Activated gamma-delta T cell (primary cell): ENCODE data around the gene SORL1-AS1.
"Not testable (repeated sequence)": the region's sequence is repeated elsewhere in the genome, so short reads cannot be mapped to it uniquely, and the experiment has no call there.

Source experiments
- DNase-seq: peaks from one replicate; lab custom pipeline; 2025; lab: John Stamatoyannopoulos, UW

SORL1-AS1 gene

DNA sequence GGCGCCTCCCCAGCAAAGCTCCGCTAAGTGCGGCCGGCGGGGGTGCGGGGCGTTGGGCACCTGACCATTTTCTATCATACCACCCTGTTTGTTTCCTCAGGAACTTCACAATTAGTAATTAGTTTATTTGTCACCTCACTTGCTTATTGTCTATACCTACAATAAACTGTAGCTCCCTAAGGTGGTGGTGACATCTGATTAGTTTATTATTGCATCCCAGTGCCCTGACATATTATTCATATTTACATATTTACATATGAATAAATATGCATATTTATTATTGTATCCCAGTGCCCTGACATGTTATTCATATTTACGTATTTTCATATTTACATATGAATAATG, 25.4 kb downstream of the SORL1-AS1 start:
- DNase-seq: no peak

DNA sequence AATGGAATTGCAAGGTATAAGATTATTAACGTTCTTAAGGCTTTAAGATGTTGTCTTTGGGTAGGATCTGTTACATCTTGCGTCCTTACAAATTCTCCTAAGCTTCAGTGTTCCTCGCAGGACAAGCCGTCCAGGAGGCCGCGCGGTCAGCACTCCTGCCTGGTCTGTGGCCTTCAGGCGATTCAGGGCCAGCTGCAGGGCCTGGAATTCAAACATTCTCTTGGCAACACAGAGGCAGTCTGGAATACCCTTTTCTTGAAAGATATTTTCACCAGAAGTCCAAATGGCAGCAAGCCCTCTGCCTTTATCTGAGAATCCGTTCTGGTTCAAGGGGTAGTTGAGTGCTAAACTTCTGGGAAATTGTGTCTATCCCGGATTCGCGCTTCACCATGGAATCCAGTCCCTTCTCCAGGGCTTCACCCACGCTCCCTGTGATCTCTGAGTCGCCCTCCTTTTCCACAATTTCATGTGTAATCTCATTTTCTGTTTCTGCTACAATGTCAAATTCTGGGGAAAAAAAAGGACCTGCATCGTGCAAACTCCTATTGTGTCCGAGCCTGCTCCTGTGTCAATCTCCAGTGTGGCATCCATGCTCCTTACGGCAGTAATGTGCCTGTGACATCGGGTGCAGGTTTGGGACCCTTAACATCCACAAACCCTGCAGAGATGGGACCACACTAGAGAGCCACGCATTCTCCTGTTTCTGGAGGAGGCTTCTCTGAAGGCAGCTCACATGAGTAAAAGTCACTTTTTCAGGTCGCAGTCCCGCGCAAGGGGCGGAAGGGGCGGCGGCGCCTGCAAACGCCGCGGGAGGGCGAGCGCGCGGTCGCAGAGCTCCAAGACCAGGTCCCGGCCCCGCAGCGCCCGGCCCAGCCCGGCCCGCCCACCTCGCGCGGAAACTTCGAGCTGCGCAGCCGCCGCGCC, 26.0 kb downstream of the SORL1-AS1 start:
- peak; percentile 42 for DNase-seq

DNA sequence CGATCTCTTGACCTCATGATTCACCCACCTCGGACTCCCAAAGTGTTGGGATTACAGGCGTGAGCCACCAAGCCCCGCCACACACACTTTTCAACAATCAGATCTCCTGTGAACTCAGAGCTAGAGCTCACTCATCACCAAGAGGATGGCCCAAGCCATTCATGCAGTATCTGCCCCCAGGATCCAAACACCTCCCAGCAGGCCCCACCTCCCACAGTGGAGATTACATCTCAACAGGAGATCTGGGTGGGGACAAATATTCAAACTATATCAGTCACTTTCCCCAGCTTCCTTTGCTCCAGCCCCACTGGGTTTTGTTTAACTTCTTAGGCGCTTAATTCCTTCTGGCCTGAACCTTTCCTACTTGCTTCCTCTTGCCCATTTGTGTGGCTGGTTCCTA, 26.9 kb downstream of the SORL1-AS1 start:
- DNase-seq: no peak

DNA sequence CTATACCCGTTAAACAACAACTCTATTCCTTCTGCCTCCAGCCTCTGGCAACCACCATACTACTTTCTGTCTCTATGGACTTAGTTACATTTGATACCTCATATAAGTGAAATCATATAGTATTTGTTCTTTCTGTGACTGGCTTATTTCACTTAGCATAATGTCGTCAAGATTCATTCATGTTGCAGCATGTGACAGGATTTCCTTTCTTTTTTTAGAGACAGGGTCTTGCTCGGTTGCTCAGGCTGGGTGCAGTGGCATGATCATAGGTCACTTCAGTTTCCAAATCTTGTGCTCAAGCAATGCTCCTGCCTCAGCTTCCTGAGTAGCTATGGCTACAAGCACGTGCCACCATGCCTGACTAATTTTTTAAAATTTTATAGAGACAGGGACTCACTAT, 30.1 kb downstream of the SORL1-AS1 start:
- DNase-seq: no peak

DNA sequence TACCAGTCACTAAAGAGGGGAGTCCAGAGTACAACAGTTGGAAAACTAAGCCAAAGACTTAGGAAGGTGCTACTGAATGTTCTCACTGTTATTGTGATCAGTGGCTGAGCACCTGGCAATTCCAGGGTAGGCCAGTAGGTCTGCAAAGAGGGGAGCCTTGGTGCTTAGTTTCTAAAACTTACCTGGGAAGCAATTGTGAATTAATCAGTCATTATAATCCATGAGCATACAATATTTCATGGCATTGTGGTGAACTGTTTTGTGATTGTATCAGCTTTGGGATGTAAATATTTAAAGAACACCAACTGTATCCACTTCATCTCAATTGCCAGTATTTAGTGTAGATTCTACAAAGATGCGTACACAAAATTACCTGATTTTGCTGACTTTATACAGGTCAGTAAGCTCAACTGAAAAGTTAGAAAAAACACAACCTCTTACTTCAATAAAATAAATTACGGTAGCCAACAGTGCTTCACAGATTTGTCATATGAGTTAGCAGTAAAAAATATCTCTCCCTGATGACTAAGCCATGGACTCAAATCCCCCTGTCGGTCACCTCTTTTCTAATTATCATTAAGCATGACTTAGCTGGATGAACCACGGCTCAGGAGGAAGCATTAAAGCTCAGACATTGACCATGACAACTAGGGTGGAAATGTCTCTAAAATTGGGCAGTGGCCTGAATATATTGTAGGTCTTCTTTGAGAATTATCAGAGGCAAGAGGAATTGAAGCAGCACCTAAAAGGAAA, 31.4 kb downstream of the SORL1-AS1 start:
- DNase-seq: no peak

DNA sequence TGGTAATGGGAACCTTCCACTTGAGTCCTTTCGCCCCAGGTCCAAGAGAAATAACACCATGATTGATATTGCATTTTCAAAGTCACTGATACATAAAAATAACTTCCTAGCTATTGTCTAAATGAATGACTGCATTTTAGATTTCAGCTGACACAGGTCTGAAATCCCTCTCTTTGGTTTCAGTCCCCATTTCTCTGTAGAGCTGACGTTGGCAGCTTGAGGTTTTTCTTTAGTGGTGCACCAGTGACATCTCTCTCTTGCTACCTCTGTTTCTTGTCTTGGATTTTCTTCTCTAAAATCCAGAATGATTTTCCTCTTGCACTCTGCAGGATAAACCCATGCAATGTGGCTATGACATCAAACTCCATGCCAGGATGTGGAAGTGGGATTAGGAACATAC, 32.4 kb downstream of the SORL1-AS1 start:
- no peak for DNase-seq

DNA sequence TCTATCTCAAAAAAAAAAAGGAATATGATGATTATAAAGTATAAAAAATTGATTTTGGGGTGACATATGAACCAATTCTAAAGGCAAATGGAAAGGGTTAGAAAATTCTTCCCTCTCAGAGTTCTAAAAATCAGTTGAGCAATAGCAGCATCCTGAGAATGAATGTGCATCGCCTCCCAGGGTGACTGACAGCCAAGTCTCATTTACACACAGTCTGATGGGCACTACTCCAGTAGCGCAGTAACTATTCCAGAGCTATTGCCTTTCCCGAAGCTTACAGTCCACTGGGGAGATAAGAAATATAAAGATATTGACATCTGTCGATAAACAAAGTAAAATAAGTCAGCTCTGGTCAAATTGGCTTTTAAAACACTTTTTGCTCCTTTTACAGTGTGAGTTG, 32.9 kb downstream of the SORL1-AS1 start:
- no peak for DNase-seq

DNA sequence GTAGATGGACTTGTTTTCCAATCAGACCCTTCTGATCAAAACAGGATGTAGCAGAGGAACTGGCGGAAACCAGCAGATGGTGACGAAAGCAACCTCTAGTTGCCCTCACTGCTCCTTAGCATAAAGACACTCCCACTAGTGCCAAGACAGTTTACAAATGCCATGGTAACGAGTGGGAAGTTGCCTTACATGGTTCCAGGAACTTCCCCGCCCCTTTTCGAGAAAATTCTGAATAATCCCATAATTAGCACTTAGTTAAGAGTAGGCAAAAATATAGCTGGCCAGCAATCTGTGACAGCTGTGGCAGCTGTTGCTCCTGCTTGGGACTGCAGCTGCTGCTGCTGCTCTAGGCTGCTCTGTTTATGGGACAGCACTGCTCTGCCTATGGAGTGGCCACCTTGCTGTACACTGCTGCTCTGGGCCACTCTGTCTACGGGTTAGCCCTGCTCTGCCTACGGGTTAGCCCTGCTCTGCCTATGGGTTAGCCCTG, 34.1 kb downstream of the SORL1-AS1 start:
- no peak for DNase-seq

DNA sequence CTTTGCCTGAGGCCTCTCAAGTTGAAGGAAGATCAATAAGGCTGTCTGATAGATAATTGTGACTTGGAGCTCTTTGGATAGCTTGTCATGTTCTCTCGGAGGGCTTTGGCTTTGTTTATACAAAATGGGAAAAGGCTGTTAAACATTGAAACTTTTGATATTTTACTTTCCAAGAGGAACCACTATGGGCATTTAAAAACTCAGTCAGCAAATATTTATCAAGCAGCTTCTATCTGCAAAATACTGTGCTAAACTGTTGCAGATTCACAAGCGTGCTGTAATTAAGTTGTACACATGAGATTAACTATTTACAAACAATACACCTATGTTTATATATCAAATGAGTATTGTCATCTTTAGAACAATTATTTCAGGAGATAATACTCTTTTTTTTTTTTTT, 35.2 kb downstream of the SORL1-AS1 start:
- no peak for DNase-seq

DNA sequence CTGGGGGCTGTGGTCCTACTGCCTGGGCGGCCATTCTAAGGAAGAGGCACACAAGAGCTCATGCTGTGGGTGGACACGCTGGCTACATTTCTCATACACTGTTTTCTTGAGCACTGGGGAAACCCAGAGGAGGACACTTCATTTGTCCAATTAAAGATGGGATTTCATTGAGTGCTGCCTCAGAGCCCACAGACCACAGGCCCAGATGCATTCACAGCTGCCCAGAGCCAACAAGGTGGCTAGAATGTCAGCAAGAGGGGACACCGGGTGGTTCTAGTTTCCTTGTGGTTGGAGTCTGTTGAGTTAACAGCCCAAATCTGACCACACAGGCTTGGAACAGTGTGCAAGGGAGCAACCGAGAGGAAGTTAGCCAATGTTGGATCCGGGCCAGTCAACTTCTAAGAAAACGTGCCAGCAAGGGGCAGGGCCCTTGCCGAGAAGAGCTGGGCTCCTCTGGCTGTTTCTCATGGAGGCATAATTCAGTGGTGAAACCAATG, 35.7 kb downstream of the SORL1-AS1 start:
- DNase-seq: no peak

DNA sequence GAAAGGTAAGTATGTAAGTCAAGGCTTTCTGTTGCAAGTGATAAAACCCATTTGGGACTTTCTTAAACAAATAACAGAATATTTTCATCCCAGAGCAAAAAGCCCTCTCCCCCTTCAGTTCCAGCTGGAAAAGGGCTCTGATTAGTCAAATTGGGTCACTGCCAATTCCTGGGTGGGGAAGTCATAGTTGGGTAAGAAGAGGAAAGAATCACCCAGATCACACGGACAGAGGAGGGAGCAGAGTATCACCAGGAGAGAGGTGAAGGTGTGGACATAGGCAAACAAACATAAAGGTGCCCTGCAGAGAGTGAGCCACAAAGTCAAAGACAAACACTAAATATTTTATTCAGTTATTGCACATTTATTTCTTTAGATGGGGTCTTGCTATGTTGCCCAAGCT, 36.9 kb downstream of the SORL1-AS1 start:
- no peak for DNase-seq

DNA sequence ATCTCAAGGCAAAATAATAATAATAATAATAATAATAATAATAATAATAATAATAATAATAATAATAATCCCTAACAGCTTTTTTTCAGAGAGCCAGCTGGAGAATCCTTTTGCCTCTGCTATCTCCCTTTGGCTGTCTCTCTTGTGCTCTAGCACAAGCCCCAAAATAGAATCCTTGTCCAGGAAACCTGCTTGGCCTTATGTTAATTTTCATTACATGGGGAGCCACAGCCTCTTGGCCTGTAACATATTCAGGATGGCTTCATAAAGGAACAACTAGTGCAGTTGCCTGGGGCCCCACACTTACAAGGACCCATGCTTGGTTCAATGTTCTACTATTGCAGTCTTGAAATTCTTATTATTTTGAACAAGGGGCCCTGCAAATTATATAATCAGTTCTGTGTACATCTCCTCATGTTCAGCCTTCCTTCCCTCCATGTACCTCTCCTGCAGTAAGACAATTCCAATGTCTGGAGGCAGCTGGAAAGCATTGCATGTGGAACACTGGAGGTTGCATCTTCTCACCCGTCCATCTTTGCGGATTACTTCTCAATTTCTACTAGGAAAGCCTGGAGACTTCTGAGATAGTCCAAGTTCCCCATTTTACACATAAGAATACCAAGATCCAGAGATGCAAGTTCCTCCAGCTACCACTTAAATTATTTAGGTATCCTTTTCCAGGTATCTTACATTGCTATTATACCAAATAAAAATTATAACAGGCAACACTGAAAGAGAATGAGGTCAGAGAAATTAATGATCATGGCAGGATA, 38.4 kb downstream of the SORL1-AS1 start:
- DNase-seq: no peak

DNA sequence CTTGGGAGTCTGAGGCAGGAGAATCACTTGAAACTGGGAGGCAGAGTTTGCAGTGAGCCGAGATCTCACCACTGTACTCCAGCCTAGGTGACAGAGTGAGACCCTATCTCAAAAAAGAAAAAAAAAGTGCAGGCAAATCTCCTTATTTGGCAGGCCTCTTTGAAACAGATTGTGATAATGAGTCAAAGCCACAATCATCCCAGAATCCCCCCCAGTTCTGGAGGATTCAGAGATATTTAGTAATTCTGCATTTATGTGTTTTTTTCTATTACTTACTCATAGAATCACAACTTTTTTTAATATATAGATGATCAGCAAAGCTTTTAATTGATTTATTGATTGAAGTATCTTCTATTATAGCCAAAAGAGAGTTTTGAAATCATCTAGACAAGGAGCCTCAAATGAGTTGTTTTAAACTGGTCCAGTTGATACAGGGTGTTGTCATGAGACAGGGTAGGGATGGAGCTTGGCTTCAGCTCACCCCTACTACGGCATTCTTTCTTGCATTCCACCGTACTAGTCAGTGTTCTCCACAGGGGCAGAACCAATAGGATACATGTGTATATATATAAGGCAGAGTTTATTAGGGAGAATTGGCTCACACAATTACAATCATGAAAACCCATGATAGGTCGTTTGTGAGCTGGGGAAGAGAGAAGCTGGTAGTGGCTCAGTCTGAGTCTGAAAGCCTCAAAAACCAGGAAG, 39.9 kb downstream of the SORL1-AS1 start:
- DNase-seq: no peak

DNA sequence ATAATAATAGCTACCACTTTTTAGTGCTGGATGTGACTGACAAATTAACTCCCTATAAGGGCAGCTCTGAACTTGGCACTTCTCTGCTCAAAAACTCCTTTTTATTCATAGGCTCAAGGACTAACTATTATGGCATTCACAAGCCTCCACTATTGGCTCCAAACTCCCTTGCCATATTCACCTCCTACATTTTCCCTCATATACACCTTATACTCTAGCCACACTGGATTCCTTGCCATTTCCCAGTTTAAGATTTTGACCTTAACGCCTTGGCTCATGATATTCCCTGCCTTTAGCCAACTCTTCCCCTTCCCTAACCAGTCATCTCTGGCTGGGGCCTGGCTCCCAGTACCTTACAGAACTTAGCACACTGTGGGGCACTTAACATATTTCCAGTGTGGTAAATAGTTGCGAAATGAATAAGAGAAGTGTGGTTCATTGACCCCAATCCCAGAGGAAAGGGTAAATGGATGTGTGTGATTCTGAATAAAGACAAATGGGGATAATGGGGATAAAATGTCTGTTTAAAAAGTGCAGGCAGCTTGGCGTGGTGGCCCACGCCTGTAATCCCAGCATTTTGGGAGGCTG, 40.7 kb downstream of the SORL1-AS1 start:
- no peak for DNase-seq

DNA sequence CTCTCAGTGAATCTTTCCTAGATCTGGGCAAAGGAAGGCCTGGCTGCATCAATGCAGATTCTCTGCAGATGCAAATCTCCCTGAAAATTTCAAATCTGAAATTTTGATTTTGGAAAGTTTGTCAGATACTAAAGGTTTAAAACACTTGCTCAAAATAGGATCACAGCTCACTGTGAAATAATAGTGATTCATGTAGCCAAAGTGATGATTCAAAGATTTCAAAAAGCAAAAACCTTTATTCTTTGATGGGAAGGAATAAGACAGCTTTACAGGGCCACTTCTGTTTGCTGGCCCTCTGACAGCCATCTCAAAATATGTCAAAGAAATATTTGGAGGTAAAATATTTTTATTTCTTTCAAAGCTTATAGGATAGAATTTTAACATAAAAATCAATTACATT, 41.4 kb downstream of the SORL1-AS1 start:
- not testable (repeated sequence) for DNase-seq

DNA sequence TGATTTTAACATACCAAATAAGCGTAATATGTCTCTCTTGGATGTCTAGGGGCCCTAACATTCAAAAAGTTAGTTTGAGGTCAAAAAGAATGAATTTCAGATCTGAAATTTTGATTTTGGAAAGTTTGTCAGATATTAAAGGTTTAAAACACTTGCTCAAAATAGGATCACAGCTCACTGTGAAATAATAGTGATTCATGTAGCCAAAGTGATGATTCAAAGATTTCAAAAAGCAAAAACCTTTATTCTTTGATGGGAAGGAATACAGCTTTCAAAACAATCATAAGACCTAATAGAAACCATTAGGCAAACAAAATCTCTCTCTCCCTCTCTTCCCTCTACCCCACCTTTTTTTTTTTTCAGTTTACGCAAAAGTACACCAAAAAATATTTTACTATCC, 42.7 kb downstream of the SORL1-AS1 start:
- not testable (repeated sequence) for DNase-seq

DNA sequence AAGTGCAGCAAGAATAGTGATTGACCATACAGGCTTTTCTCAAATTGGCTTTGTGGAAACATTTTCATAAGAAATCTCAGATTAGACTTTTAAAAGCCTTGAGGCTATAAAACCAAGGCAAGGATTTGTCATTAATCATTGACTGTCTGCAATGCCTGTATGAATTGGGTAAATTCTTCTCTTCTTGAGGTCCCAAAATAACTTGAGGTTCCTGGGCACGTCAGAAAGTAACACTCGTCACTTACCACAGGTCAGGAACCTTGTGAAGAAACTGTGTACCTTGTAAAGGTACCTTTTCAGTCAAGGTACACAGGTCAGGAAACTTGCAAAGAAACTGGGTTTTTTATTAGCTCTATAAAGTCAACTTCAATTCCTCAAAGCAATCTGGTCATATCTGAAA, 43.9 kb downstream of the SORL1-AS1 start:
- no peak for DNase-seq

DNA sequence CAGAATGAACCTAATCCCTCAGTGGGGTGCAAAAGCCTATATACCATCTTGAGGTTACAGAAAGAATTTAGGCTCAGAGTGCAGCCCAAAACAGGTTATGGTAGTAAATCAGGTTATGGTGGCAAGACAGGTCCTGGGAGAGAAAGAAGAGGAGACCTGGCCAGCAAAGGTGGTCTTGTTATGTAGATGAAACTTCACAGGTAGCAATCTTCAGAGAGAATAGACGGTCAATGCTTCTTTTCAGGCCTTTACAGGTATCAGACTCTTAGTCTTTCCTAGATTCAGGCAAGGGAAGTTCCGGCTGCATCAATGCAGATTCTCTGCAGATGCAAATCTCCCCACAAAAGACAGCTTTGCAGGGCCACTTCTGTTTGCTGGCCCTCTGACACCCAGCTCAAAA, 46.5 kb downstream of the SORL1-AS1 start:
- no peak for DNase-seq

DNA sequence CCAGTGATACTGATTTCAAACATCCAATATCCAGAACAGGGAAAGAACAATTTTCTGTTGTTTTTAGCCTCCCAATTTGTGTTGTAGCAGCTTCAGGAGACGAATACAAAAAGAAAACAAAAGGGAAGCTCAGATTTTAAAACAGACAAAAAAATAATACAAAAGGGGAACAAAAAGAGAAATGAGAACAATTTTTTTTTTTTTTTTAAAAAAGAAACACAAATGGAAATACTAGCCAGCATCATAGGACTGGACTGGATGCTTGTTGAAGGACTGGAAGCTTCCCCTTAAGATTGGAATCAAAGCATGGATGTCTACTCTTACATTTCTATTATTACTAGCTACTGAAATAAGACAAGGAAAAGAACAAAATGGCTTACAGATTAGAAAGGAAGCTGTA, 47.1 kb downstream of the SORL1-AS1 start:
- DNase-seq: no peak

DNA sequence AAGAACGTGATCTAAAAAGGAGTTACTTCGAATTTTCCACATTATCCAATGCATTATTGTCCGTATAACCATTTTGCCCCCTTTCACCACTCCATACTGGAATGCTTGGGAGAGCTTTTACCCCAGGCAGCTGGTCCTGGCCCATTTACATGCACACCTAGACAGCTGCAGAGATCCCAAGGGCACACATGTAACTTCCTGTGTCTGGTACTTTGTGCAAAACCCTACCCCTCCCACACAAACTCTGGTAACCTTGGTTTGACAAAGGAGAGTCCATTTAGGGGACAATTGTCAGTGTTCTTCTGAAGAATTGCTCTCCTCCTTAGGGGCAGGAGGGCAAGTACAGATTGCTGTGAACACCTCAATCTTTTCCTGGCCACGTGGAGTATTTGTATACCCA, 58.0 kb downstream of the SORL1-AS1 start:
- DNase-seq: no peak

DNA sequence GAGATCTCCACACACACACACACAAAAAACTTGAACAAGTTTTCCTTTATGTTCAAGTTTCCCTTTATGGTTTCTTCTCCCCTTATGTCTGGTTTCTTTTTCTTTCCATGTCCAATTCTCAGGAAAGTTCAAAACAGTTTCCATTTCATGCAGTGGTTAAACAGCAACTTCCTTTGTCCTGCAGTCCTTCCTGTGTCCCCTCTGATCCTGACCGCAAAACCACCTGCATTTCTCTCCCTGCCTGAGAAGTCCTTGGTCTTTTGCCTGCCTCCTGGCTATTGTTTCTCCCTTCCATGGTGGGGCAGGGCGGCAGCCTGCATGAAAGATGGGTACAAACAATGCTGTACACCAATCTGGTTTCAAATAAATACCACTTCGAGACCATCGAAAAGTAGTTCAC, 58.9 kb downstream of the SORL1-AS1 start:
- DNase-seq: no peak
